ENCODE results near the gene ZNRF1.

The ZNRF1 gene

GRCh38 chr16:75039941-75040340 is 41.1 kb downstream of the ZNRF1 start:
- no peak for ATAC-seq
- TF ChIP-seq POU6F1 (CRISPR knock-in tag; IDR thresholded peaks at IDR 0.05; ENCODE audit: borderline replicate concordance, low read depth) (no peak), ZNF70 (CRISPR knock-in tag; IDR thresholded peaks at IDR 0.05) (no peak), TCF4 (CRISPR knock-in tag; IDR thresholded peaks at IDR 0.05; ENCODE audit: borderline replicate concordance) (no peak), CSRNP3 (CRISPR knock-in tag; IDR thresholded peaks at IDR 0.05) (no peak), ZC3H10 (CRISPR knock-in tag; IDR thresholded peaks at IDR 0.05) (no peak), SNAI2 (CRISPR knock-in tag; IDR thresholded peaks at IDR 0.05) (no peak), ZFP30 (CRISPR knock-in tag; IDR thresholded peaks at IDR 0.05) (no peak), BACH2 (CRISPR knock-in tag; IDR thresholded peaks at IDR 0.05; ENCODE audit: borderline replicate concordance) (no peak), CREB5 (CRISPR knock-in tag; IDR thresholded peaks at IDR 0.05; ENCODE audit: low read depth) (no peak)

GRCh38 chr16:75042426-75043174 is 43.8 kb downstream of the ZNRF1 start:
- no peak for ATAC-seq
- TF ChIP-seq CREB5 (CRISPR knock-in tag; IDR thresholded peaks at IDR 0.05; ENCODE audit: low read depth): no peak
- no peak for TF ChIP-seq CSRNP3 (CRISPR knock-in tag; IDR thresholded peaks at IDR 0.05)
- no peak for TF ChIP-seq OSR1 (CRISPR knock-in tag; IDR thresholded peaks at IDR 0.05)
- no peak for TF ChIP-seq BACH2 (CRISPR knock-in tag; IDR thresholded peaks at IDR 0.05; ENCODE audit: borderline replicate concordance)
- no peak for TF ChIP-seq GLIS3 (CRISPR knock-in tag; IDR thresholded peaks at IDR 0.05)
- TF ChIP-seq RARB (CRISPR knock-in tag; IDR thresholded peaks at IDR 0.05): no peak

GRCh38 chr16:75043175-75043895 is 44.5 kb downstream of the ZNRF1 start:
- TF ChIP-seq TCF4 (CRISPR knock-in tag; IDR thresholded peaks at IDR 0.05; ENCODE audit: borderline replicate concordance) (peak; percentile 32; the same call in 1 of the 2 replicates), OSR1 (CRISPR knock-in tag; IDR thresholded peaks at IDR 0.05) (no peak)
- no peak for ATAC-seq

GRCh38 chr16:75044800-75045361 is 46.1 kb downstream of the ZNRF1 start:
- ATAC-seq: no peak; the same call in 2 of the 3 replicates
- TF ChIP-seq CSDC2 (CRISPR knock-in tag; IDR thresholded peaks at IDR 0.05) (no peak), ISL1 (CRISPR knock-in tag; IDR thresholded peaks at IDR 0.05) (peak; percentile 64)

- no peak; the same call in 2 of the 3 replicates for ATAC-seq
- no peak for TF ChIP-seq ZC3H10 (CRISPR knock-in tag; IDR thresholded peaks at IDR 0.05)
- TF ChIP-seq TCF4 (CRISPR knock-in tag; IDR thresholded peaks at IDR 0.05; ENCODE audit: borderline replicate concordance): no peak
- TF ChIP-seq ESRRG (CRISPR knock-in tag; IDR thresholded peaks at IDR 0.05): no peak
- no peak for TF ChIP-seq SNAI2 (CRISPR knock-in tag; IDR thresholded peaks at IDR 0.05)
- TF ChIP-seq BACH2 (CRISPR knock-in tag; IDR thresholded peaks at IDR 0.05; ENCODE audit: borderline replicate concordance): no peak
- TF ChIP-seq GLIS3 (CRISPR knock-in tag; IDR thresholded peaks at IDR 0.05): no peak
- no peak for TF ChIP-seq ARNTL (CRISPR knock-in tag; IDR thresholded peaks at IDR 0.05; ENCODE audit: borderline replicate concordance, low read depth)
- TF ChIP-seq TSHZ2 (CRISPR knock-in tag; IDR thresholded peaks at IDR 0.05): no peak
- TF ChIP-seq ZFP30 (CRISPR knock-in tag; IDR thresholded peaks at IDR 0.05): no peak
- TF ChIP-seq TOX (CRISPR knock-in tag; IDR thresholded peaks at IDR 0.05; ENCODE audit: borderline replicate concordance): no peak
- TF ChIP-seq ISL1 (CRISPR knock-in tag; IDR thresholded peaks at IDR 0.05): no peak
- TF ChIP-seq CSRNP3 (CRISPR knock-in tag; IDR thresholded peaks at IDR 0.05): no peak
- no peak for TF ChIP-seq CSDC2 (CRISPR knock-in tag; IDR thresholded peaks at IDR 0.05)
- TF ChIP-seq ZFP3 (CRISPR knock-in tag; IDR thresholded peaks at IDR 0.05): no peak
- TF ChIP-seq ZNF70 (CRISPR knock-in tag; IDR thresholded peaks at IDR 0.05): no peak
Measured at GRCh38 chr16:75045424-75045823, 46.6 kb downstream of the ZNRF1 start.

All from SK-N-SH treated with all-trans-retinoic acid at 6 μM for 48 hours (cell line).